ENCODE measurements around the gene ZBTB17. TPM values are rescaled to one million over a fixed set of nuclear protein-coding genes. Genes with fewer than 3 reads are reported as not detected.

Gene ZBTB17
- total RNA-seq, 1 experiment from 2014 or later = 44.2 TPM

DNA sequence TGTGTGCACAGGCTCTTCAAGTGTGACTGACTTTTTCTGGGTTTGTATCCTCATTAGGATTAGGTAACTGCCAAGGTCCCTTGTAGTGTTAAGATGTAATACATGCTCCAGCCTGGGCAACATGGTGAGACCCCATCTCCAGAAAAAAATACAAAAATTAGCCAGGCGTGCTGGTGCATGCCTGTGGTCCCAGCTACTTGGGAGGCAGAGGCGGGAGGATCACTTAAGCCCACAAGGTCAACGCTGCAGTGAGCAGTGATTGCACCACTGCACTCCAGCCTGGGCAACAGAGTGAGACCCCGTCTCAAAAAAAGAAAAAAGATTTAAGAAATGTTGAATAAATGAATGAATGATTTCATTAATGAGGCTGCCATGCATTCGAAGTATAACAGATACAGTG lies 15.1 kb downstream of the ZBTB17 start:
- H3K4me1 ChIP-seq (ENCODE audit: insufficient read depth, low read length) = peaks cover 11% of the 10 kb centered on the region
- ChIA-PET POLR2A (ENCODE audit: unreplicated experiment) (no interaction called here), CTCF (no interaction called here)
- H3K9me3 ChIP-seq (ENCODE audit: low read length) = no peaks in the 10 kb centered on the region
- H3K9me2 ChIP-seq (replicated peaks; ENCODE audit: low read length) = no peaks in the 10 kb centered on the region
- no peak overlapping the region for H2AFZ ChIP-seq (ENCODE audit: low read length)
- BruUV-seq (replicated peaks) = no TSS peak
- no peak overlapping the region for H3K9ac ChIP-seq (ENCODE audit: low read length)
- peaks cover 67% of the 10 kb centered on the region for H3K79me2 ChIP-seq (ENCODE audit: low read length)
- ATAC-seq (no peak), DNase-seq (no peak)
- no peak overlapping the region for H3K4me3 ChIP-seq (ENCODE audit: low read length)
- intact Hi-C loops (cut with micrococcal nuclease) = no loop called here
- no peaks in the 10 kb centered on the region; the same call in 1 of the 2 replicates for H4K20me1 ChIP-seq (ENCODE audit: low read length)
- peaks cover 7% of the 10 kb centered on the region for H3K36me3 ChIP-seq (ENCODE audit: low read depth, low read length)
- no peaks in the 10 kb centered on the region for H3K27me3 ChIP-seq (ENCODE audit: low read length)
- no peak overlapping the region for H3K4me2 ChIP-seq (ENCODE audit: low read length)
- TF ChIP-seq, protein P1, sequence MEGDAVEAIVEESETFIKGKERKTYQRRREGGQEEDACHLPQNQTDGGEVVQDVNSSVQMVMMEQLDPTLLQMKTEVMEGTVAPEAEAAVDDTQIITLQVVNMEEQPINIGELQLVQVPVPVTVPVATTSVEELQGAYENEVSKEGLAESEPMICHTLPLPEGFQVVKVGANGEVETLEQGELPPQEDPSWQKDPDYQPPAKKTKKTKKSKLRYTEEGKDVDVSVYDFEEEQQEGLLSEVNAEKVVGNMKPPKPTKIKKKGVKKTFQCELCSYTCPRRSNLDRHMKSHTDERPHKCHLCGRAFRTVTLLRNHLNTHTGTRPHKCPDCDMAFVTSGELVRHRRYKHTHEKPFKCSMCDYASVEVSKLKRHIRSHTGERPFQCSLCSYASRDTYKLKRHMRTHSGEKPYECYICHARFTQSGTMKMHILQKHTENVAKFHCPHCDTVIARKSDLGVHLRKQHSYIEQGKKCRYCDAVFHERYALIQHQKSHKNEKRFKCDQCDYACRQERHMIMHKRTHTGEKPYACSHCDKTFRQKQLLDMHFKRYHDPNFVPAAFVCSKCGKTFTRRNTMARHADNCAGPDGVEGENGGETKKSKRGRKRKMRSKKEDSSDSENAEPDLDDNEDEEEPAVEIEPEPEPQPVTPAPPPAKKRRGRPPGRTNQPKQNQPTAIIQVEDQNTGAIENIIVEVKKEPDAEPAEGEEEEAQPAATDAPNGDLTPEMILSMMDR (conservative IDR thresholded peaks at IDR 0.05; ENCODE audit: low read depth, low read length) = no peak
- TF ChIP-seq EZH2phosphoT487 (IDR thresholded peaks at IDR 0.05; ENCODE audit: borderline replicate concordance, low read length) = no peak
- no peak for TF ChIP-seq EZH2 (IDR thresholded peaks at IDR 0.05; ENCODE audit: low read length, unreplicated experiment)
- H3F3A ChIP-seq (ENCODE audit: low read length, unreplicated experiment) = no peaks in the 10 kb centered on the region
- no peak overlapping the region for H3K27ac ChIP-seq (ENCODE audit: low read length)

DNA sequence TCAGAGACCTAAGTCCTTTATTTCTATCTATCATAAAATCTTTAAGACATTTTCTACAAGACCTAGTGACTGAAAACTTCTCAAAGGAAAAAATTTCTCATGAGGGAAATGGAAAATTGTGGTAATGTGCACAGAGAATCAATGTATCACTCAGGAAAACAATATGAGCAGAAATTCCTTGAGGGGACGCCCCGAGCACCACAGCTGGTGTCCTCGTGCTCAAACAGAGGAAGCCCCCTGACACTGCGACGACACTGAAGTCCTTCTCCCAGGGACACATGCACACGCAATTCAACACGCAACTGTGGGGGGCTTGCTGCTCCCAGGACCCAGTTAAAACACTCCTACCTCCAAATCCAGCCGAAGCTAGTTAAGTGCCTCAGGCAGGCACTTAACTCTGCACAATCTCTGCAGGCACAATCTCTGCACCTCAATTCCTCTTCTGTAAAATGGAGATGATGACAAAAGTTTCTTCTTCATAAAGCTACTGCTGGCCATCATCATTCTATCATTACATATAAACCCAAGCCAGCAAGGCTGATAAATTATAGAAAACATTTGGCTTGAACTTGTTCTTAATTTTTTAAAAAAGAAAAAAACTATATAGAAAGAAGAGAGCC lies 16.0 kb downstream of the ZBTB17 start:
- no TSS peak for BruUV-seq (replicated peaks)
- H3K9ac ChIP-seq (ENCODE audit: low read length) = no peak overlapping the region
- CTCF ChIA-PET = no interaction called here
- peaks cover 67% of the 10 kb centered on the region for H3K79me2 ChIP-seq (ENCODE audit: low read length)
- ATAC-seq (no peak), DNase-seq (no peak)
- H3K4me3 ChIP-seq (ENCODE audit: low read length) = no peak overlapping the region
- H3K27me3 ChIP-seq (ENCODE audit: low read length) = no peaks in the 10 kb centered on the region
- no peaks in the 10 kb centered on the region for H3K9me3 ChIP-seq (ENCODE audit: low read length)
- H3F3A ChIP-seq (ENCODE audit: low read length, unreplicated experiment) = no peaks in the 10 kb centered on the region
- H2AFZ ChIP-seq (ENCODE audit: low read length) = no peak overlapping the region
- TF ChIP-seq, protein P1 (conservative IDR thresholded peaks at IDR 0.05; ENCODE audit: low read depth, low read length) = no peak
- POLR2A ChIA-PET (ENCODE audit: unreplicated experiment) = no interaction called here
- H3K27ac ChIP-seq (ENCODE audit: low read length) = no peak overlapping the region
- no peaks in the 10 kb centered on the region; the same call in 1 of the 2 replicates for H4K20me1 ChIP-seq (ENCODE audit: low read length)
- H3K4me2 ChIP-seq (ENCODE audit: low read length) = no peak overlapping the region
- peaks cover under 1% of the 10 kb centered on the region; the same call in 1 of the 2 replicates for H3K36me3 ChIP-seq (ENCODE audit: low read depth, low read length)
- intact Hi-C loops (cut with micrococcal nuclease) = no loop called here
- H3K9me2 ChIP-seq (replicated peaks; ENCODE audit: low read length) = no peaks in the 10 kb centered on the region
- H3K4me1 ChIP-seq (ENCODE audit: insufficient read depth, low read length) = peaks cover 11% of the 10 kb centered on the region

DNA sequence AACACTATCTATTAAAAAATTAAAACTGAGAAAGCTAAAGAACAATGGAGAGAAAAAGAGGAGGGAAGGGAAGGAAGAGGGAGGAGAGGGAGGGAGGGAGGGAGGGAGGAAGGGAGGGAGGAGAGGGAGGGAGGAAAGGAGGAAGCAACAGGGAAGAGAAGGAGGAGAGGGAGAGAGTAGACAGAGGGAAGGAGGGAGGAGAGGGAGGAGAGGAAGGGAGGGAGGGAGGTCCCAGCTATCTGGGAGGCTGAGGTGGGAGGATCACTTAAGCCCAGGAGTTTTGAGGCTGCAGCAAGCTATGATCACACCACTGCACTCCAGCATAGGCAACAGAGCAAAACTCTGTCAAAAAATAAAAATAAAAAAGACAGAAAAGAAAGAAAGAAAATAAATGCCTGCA lies 16.5 kb downstream of the ZBTB17 start:
- intact Hi-C loops (cut with micrococcal nuclease) = no loop called here
- no peak for TF ChIP-seq EZH2 (IDR thresholded peaks at IDR 0.05; ENCODE audit: low read length, unreplicated experiment)
- TF ChIP-seq, protein P1 (conservative IDR thresholded peaks at IDR 0.05; ENCODE audit: low read depth, low read length) = no peak
- no peak for TF ChIP-seq EZH2phosphoT487 (IDR thresholded peaks at IDR 0.05; ENCODE audit: borderline replicate concordance, low read length)
- no peak for DNase-seq
- Histone ChIP-seq H3K79me2 (ENCODE audit: low read length) (peaks cover 70% of the 10 kb centered on the region), H2AFZ (ENCODE audit: low read length) (no peak overlapping the region), H3K9ac (ENCODE audit: low read length) (no peak overlapping the region), H3F3A (ENCODE audit: low read length, unreplicated experiment) (no peaks in the 10 kb centered on the region), H4K20me1 (ENCODE audit: low read length) (no peaks in the 10 kb centered on the region; the same call in 1 of the 2 replicates), H3K27ac (ENCODE audit: low read length) (no peak overlapping the region), H3K27me3 (ENCODE audit: low read length) (no peaks in the 10 kb centered on the region), H3K9me2 (replicated peaks; ENCODE audit: low read length) (no peaks in the 10 kb centered on the region), H3K4me2 (ENCODE audit: low read length) (no peak overlapping the region), H3K4me1 (ENCODE audit: insufficient read depth, low read length) (peaks cover 9% of the 10 kb centered on the region), H3K36me3 (ENCODE audit: low read depth, low read length) (no peaks in the 10 kb centered on the region; the same call in 1 of the 2 replicates), H3K9me3 (ENCODE audit: low read length) (no peaks in the 10 kb centered on the region), H3K4me3 (ENCODE audit: low read length) (no peak overlapping the region)
- POLR2A ChIA-PET (ENCODE audit: unreplicated experiment) = no interaction called here
- no peak for ATAC-seq
- CTCF ChIA-PET = no interaction called here
- no TSS peak for BruUV-seq (replicated peaks)

Data from PC-3 (cell line).